GM21529 (cell line): Measurements from ENCODE around the gene PTMA.
"Not testable (repeated sequence)": the region's sequence is repeated elsewhere in the genome, so short reads cannot be mapped to it uniquely, and the experiment has no call there.

Experiments used
- ATAC-seq: cut with Tn5 transposase; IDR thresholded peaks from one replicate; pipeline ENCODE4 v1.9.1; 2021; ENCODE audit not compliant: unreplicated experiment

Gene PTMA

GRCh38 chr2:231691251-231691772 is 17.0 kb upstream of the PTMA start:
- no peak for ATAC-seq

GRCh38 chr2:231692847-231693246 is 15.5 kb upstream of the PTMA start:
- no peak for ATAC-seq

GRCh38 chr2:231693956-231694355 is 14.4 kb upstream of the PTMA start:
- ATAC-seq: no peak

- no peak for ATAC-seq
Measured at GRCh38 chr2:231696004-231696367, 12.3 kb upstream of the PTMA start.

GRCh38 chr2:231699006-231699405 is 9.3 kb upstream of the PTMA start:
- ATAC-seq: no peak

GRCh38 chr2:231701456-231702373 is 6.6 kb upstream of the PTMA start:
- no peak for ATAC-seq

GRCh38 chr2:231704017-231704416 is 4.3 kb upstream of the PTMA start:
- no peak for ATAC-seq

- ATAC-seq: peak; percentile 38
Measured at GRCh38 chr2:231706731-231707624, 1.3 kb upstream of the PTMA start.

GRCh38 chr2:231707625-231707926 is 749 bp upstream of the PTMA start:
- ATAC-seq: no peak

- ATAC-seq: no peak
Measured at GRCh38 chr2:231708773-231709635, 679 bp downstream of the PTMA start.

- ATAC-seq: no peak
Measured at GRCh38 chr2:231709636-231709980, 1.3 kb downstream of the PTMA start.

GRCh38 chr2:231709981-231710798 is 1.9 kb downstream of the PTMA start:
- peak; percentile 25 for ATAC-seq

GRCh38 chr2:231710799-231711676 is 2.7 kb downstream of the PTMA start:
- no peak for ATAC-seq

- ATAC-seq: no peak
Measured at GRCh38 chr2:231711677-231712450, 3.5 kb downstream of the PTMA start.

GRCh38 chr2:231712451-231713021 is 4.2 kb downstream of the PTMA start:
- ATAC-seq: not testable (repeated sequence)

- not testable (repeated sequence) for ATAC-seq
Measured at GRCh38 chr2:231713406-231713729, 5.0 kb downstream of the PTMA start.

- no peak for ATAC-seq
Measured at GRCh38 chr2:231713730-231714638, 5.7 kb downstream of the PTMA start.
